Gastrocnemius medialis (tissue), 4 donors: ENCODE measurements around the gene BRF1. TPM values are rescaled to one million over a fixed set of nuclear protein-coding genes. Genes with fewer than 3 reads are reported as not detected.
A peak's percentile ranks its signal among the peaks of the same experiment; 100 is the strongest.

Source experiments
- ATAC-seq, 2 donors: fragments of 150-250 bp; one replicate each; pipeline ENCODE4 v1.9.1; 2016
- DNase-seq, 2 donors: peaks; one replicate each; pipeline ENCODE4 v3.0.0-alpha.2; 2019
- H3K27ac ChIP-seq, 4 donors: fragments of 200-600 bp; sonication (generic); 1 replicate in 1 of 4; 2 replicates in 3 of 4; pipeline ENCODE4 v1.5.1; 2016 to 2018; ENCODE audit warnings: mild to moderate bottlenecking in 2 of 4, moderate library complexity in 1 of 4
- H3K27me3 ChIP-seq, 3 donors: fragments of 200-600 bp; sonication (generic) in 2 of 3; 1 replicate in 1 of 3; 2 replicates in 2 of 3; pipeline versions ENCODE4 v1.5.1 to v1.6.0; 2016 to 2019; ENCODE audit warnings: mild to moderate bottlenecking in 1 of 3, moderate library complexity in 1 of 3
- H3K36me3 ChIP-seq, 2 donors: fragments of 200-600 bp; sonication (generic) in 1 of 2; one replicate each; pipeline ENCODE4 v1.5.1; 2017 to 2018
- H3K4me1 ChIP-seq, 2 donors: fragments of 200-600 bp; sonication (generic) in 1 of 2; one replicate each; pipeline ENCODE4 v1.5.1; 2016 to 2017; ENCODE audit warnings: mild to moderate bottlenecking in 2 of 2
- H3K4me3 ChIP-seq, 4 donors: fragments of 200-600 bp; sonication (generic) in 3 of 4; 1 replicate in 1 of 4; 2 replicates in 3 of 4; pipeline ENCODE4 v1.5.1; 2016 to 2019; ENCODE audit warnings: mild to moderate bottlenecking in 2 of 4
- H3K9me3 ChIP-seq, 3 donors: fragments of 200-600 bp; sonication (generic) in 2 of 3; 1 replicate in 1 of 3; 2 replicates in 2 of 3; pipeline ENCODE4 v1.5.1; 2016 to 2019
- CTCF ChIP-seq, 5 experiments: fragments of 450-650 bp in 3 of 5; fragments of 200-600 bp in 2 of 5; sonication (generic) in 2 of 5; IDR thresholded peaks in 4 of 5; conservative IDR thresholded peaks in 1 of 5; 1 replicate in 4 of 5; 2 replicates in 1 of 5; pipeline ENCODE4 v1.5.1; 2016 to 2019; ENCODE audit warnings: antibody characterized with exemption in 5 of 5, mild to moderate bottlenecking in 3 of 5, moderate library complexity in 3 of 5
- POLR2A ChIP-seq, 2 donors: fragments of 450-650 bp; IDR thresholded peaks; one replicate each; pipeline ENCODE4 v1.6.1; 2017; ENCODE audit warnings: antibody characterized with exemption in 2 of 2, mild to moderate bottlenecking in 2 of 2, moderate library complexity in 2 of 2
- in situ Hi-C, 4 donors: fragments of 200-750 bp; cut with MboI; loops; one replicate each; pipeline versions ENCODE4 v1.15.0 to v1.8.0; 2017; ENCODE audit warnings: low sequenced_read_pairs in 4 of 4
- intact Hi-C: fragments of 100-400 bp; cut with DNase I; formaldehyde crosslinking; loops from one replicate; pipeline ENCODE4 v1.15.1; 2023; ENCODE audit warnings: low total_unique reads
- total RNA-seq, 4 donors: library from RNA; depleted of rRNA; stranded (reverse); fragments of >200 nt; gene quantifications; one replicate each; pipeline versions ENCODE4 v1.1.0 to v1.2.3, GENCODE V29; 2016

The BRF1 gene
- total RNA-seq, 4 donors from 2014 or later: 19.5 to 27.4 (median 21.4) TPM

GRCh38 chr14:105256292-105256960 lies 44.4 kb downstream of the BRF1 start:
- ATAC-seq: no peak
- intact Hi-C loops: no loop called here
- in situ Hi-C loops: no loop called here
- no peaks in the 10 kb centered on the region for H3K9me3 ChIP-seq
- H3K27ac ChIP-seq: peak overlapping the region in 1 of 4 donors; percentile 86
- H3K36me3 ChIP-seq: peaks cover 0 to 6% of the 10 kb centered on the region in 2 donors
- H3K27me3 ChIP-seq: no peaks in the 10 kb centered on the region
- TF ChIP-seq POLR2A (IDR thresholded peaks at IDR 0.05) (no peak), CTCF (IDR thresholded peaks at IDR 0.05 in 4 of 5, conservative IDR thresholded peaks at IDR 0.05 in 1 of 5) (no peak)
- H3K4me3 ChIP-seq: no peak overlapping the region
- no peak for DNase-seq
- peaks cover 21 to 25% of the 10 kb centered on the region in 2 donors for H3K4me1 ChIP-seq

GRCh38 chr14:105255021-105255507 lies 45.7 kb downstream of the BRF1 start:
- in situ Hi-C loops (no loop called here), intact Hi-C loops (no loop called here)
- peaks cover 0 to 19% of the 10 kb centered on the region in 2 donors for H3K36me3 ChIP-seq
- no peaks in the 10 kb centered on the region for H3K9me3 ChIP-seq
- H3K4me3 ChIP-seq: no peak overlapping the region
- H3K27ac ChIP-seq: peak overlapping the region; percentile 72 to 88 (median 84)
- ATAC-seq (peak; percentile 89 to 96), DNase-seq (peak; percentile 63 to 88)
- H3K27me3 ChIP-seq: no peaks in the 10 kb centered on the region
- TF ChIP-seq CTCF (IDR thresholded peaks at IDR 0.05 in 4 of 5, conservative IDR thresholded peaks at IDR 0.05 in 1 of 5) (peak in 4 of 5 experiments; percentile 7 to 51 (median 28)), POLR2A (IDR thresholded peaks at IDR 0.05) (no peak)
- H3K4me1 ChIP-seq: peaks cover 17 to 36% of the 10 kb centered on the region in 2 donors

GRCh38 chr14:105253329-105253682 lies 47.5 kb downstream of the BRF1 start:
- H3K36me3 ChIP-seq: peaks cover 0 to 21% of the 10 kb centered on the region in 2 donors
- H3K9me3 ChIP-seq: no peaks in the 10 kb centered on the region
- intact Hi-C loops (no loop called here), in situ Hi-C loops (no loop called here)
- H3K27me3 ChIP-seq: no peaks in the 10 kb centered on the region
- ATAC-seq: no peak
- no peak for DNase-seq
- no peak overlapping the region for H3K4me3 ChIP-seq
- TF ChIP-seq CTCF (IDR thresholded peaks at IDR 0.05 in 4 of 5, conservative IDR thresholded peaks at IDR 0.05 in 1 of 5) (no peak), POLR2A (IDR thresholded peaks at IDR 0.05) (no peak)
- H3K27ac ChIP-seq: no peak overlapping the region
- H3K4me1 ChIP-seq: peaks cover 17 to 30% of the 10 kb centered on the region in 2 donors

- Histone ChIP-seq H3K27ac (no peak overlapping the region), H3K9me3 (no peaks in the 10 kb centered on the region), H3K4me1 (peaks cover 22 to 34% of the 10 kb centered on the region in 2 donors), H3K27me3 (no peaks in the 10 kb centered on the region), H3K4me3 (no peak overlapping the region), H3K36me3 (peaks cover 0 to 21% of the 10 kb centered on the region in 2 donors)
- in situ Hi-C loops: no loop called here
- no peak for TF ChIP-seq CTCF (IDR thresholded peaks at IDR 0.05 in 4 of 5, conservative IDR thresholded peaks at IDR 0.05 in 1 of 5)
- TF ChIP-seq POLR2A (IDR thresholded peaks at IDR 0.05): no peak
- intact Hi-C loops: no loop called here
- ATAC-seq (no peak), DNase-seq (no peak)
Measured at GRCh38 chr14:105252552-105253328, 48.1 kb downstream of the BRF1 start.
